Amniotic stem cell (primary cell): ENCODE data around the gene RAP2C.
"Not testable (repeated sequence)": the region's sequence is repeated elsewhere in the genome, so short reads cannot be mapped to it uniquely, and the experiment has no call there.

ENCODE experiments used
- DNase-seq: peaks from one replicate; lab custom pipeline; 2025; lab: John Stamatoyannopoulos, UW

The RAP2C gene

DNA sequence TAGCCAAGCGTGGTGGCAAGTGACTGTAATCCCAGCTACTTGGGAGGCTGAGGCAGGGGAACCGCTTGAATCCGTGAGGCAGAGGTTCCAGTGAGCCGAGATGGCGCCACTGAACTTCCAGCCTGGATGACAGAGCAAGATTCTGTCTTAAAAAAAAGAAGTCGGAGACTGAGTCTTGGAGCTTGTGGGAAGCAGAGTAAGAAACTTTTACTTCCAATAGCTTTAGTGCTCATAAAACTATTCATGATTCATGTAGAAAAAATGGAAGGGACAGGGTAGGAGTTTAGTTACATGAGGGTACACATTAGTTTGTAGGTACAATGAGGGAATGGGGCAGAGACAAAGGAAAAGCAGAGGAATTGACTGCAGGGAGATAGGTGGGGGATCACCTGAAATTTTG lies 19.3 kb downstream of the RAP2C start:
- no peak for DNase-seq

DNA sequence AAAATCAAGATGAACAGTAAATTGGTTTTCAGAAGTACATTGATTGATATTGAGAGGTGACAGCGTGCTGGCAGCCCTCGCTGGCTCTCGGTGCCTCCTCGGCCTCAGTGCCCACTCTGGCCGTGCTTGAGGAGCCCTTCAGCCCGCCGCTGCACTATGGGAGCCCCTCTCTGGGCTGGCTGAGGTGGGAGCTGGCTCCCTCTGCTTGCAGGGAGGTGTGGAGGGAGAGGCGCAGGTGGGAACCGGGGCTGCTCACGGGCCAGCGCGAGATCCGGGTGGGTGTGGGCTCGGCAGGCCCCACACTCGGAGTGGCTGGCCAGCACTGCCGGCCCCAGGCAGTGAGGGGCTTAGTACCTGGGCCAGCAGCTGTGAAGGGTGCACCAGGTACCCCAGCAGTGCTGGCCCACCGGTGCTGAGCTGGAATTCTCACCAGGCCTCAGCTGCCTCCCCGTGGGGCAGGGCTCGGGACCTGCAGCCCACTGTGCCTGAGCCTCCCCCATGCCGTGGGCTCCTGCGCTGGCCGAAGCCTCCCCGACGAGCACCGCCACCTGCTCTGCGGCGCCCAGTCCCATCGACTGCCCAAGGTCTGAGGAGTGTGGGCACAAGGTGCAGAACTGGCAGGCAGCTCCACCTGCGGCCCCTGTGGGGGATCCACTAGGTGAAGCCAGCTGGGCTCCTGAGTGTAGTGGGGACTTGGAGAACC lies 25.2 kb downstream of the RAP2C start:
- DNase-seq, result no peak

GRCh38 chrX:132191938-132192337 lies 27.3 kb downstream of the RAP2C start:
- no peak for DNase-seq

GRCh38 chrX:132188175-132188574 lies 31.1 kb downstream of the RAP2C start:
- no peak for DNase-seq

DNA sequence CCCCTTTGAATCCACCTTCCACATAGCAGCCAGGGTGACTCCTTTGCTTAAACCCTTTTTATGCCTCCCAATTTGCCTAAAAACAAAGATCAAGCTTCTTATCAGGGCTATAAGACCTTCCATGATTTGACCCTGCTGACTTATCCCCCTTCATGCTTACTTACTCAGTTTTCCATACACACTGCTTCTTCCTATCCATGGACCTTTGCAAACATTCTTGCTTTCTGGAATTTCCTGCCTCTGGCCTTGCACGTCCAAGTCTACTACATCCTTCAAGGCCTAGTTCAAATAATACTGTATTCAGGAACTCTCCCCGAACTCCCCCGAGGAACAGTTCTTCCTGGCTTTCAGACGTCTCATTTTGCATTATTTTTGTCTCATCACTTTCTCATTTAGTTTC lies 31.8 kb downstream of the RAP2C start:
- DNase-seq, result no peak

- no peak for DNase-seq
These were observed 34.4 kb downstream of the RAP2C start for GRCh38 chrX:132184871-132185270.

GRCh38 chrX:132181364-132181763 lies 37.9 kb downstream of the RAP2C start:
- no peak for DNase-seq

- no peak for DNase-seq
These were observed 38.3 kb downstream of the RAP2C start for GRCh38 chrX:132180929-132181328.

- DNase-seq, result no peak
These were observed 45.6 kb downstream of the RAP2C start for GRCh38 chrX:132173647-132174046.

DNA sequence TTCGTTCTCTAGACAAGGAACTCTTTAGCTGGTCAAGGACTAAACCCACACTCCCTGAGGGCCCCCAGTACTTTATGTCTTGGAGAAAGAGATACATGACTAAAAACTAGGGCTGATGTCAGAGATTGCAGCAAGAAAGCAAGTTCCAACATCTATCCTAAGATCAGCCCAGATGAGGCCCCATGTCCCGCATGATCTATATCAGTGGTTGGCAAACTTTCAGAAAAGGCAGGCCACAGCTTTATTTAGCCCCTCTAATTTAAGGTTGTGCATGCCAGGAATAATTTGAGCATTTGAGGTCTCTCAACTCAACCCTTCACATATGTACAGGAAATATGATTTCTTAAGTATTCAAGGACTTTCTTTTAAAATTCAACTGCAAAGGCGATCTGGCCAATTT lies 47.4 kb downstream of the RAP2C start:
- no peak for DNase-seq

DNA sequence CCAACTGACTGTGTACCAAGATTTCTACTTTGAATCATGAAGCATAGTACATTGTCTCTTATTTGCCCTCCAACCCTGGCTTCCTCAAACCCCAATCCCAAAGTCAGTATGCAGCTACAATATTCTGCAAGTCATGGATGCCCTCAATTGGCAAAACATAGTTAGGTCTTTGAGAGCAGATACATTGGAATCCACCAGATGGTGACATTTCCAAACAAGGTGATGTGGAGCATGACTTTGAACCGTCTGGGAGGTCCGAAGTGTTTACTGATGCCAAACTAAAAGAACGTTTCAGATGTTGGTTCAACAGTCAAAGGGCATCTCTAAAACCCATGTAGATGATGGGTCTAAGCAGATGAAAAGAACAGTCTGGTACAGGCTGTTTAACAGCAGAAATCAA lies 47.8 kb downstream of the RAP2C start:
- DNase-seq, result no peak

- no peak for DNase-seq
These were observed 49.7 kb downstream of the RAP2C start for GRCh38 chrX:132169554-132169953.

- DNase-seq, result no peak
These were observed 53.6 kb downstream of the RAP2C start for GRCh38 chrX:132165651-132166050.

GRCh38 chrX:132165005-132165404 lies 54.2 kb downstream of the RAP2C start:
- DNase-seq, result no peak

GRCh38 chrX:132163094-132163493 lies 56.2 kb downstream of the RAP2C start:
- not testable (repeated sequence) for DNase-seq

DNA sequence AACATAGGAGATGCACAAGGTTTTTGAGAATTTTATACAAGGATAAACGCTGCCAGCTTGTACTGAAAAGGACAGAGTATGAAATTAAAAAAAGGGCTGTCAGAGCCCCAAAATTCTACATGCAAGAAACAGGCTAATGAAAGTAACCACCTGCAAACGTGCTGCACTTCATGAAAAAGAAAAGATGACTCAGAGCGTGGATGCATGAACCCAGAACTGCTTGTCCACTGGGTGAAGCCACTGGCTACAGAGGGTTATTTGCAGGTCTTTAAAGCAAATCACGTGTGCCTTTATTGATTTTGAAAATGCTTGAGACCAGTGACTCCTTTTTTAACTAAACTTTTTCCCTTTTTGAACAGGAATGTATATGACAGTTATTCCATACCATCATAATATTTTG lies 66.1 kb downstream of the RAP2C start:
- no peak for DNase-seq
